GM12878 (cell line): Measurements from ENCODE around the gene PPP1R3E.

ENCODE experiments used
- BACH1 ChIP-seq: fragments of 450-650 bp; IDR thresholded peaks from 2 replicates; pipeline ENCODE4 v1.6.1; 2017; ENCODE audit warnings: mild to moderate bottlenecking, borderline replicate concordance
- BRCA1 ChIP-seq: IDR thresholded peaks from 2 replicates; pipeline ENCODE4 v1.6.1; 2011; ENCODE audit warnings: low read depth, low read length, improper control_type of control experiment
- ESRRA ChIP-seq: IDR thresholded peaks from 2 replicates; pipeline ENCODE4 v1.6.1; 2012; ENCODE audit warnings: mild to moderate bottlenecking, low read length, improper control_type of control experiment
- GATAD2B ChIP-seq: fragments of 450-650 bp; conservative IDR thresholded peaks from 2 replicates; pipeline ENCODE4 v1.6.1; 2017; ENCODE audit warnings: low read depth, mild to moderate bottlenecking, moderate library complexity
- HDGF ChIP-seq: fragments of 450-650 bp; IDR thresholded peaks from 2 replicates; pipeline ENCODE4 v1.6.1; 2016; ENCODE audit warnings: antibody characterized with exemption
- MTA3 ChIP-seq: IDR thresholded peaks from 2 replicates; pipeline ENCODE4 v1.6.1; 2012; ENCODE audit warnings: low read length, inconsistent platforms, borderline replicate concordance
- TF ChIP-seq, protein P1 (sequence below), 3 experiments: IDR thresholded peaks in 2 of 3; conservative IDR thresholded peaks in 1 of 3; 2 replicates each; pipeline ENCODE4 v1.5.1; 2011; ENCODE audit warnings: low read depth in 3 of 3, low read length in 3 of 3, mild to moderate bottlenecking in 3 of 3, control low read depth in 2 of 3, moderate library complexity in 2 of 3, inconsistent platforms in 1 of 3, mixed read lengths in 1 of 3; ENCODE audit not compliant: control insufficient read depth in 2 of 3, insufficient read depth in 1 of 3; ENCODE audit errors: extremely low read depth in 1 of 3
- TF ChIP-seq, protein P2 (sequence below): IDR thresholded peaks from 2 replicates; pipeline ENCODE4 v1.6.1; 2012; ENCODE audit warnings: low read length, inconsistent platforms

DNA sequence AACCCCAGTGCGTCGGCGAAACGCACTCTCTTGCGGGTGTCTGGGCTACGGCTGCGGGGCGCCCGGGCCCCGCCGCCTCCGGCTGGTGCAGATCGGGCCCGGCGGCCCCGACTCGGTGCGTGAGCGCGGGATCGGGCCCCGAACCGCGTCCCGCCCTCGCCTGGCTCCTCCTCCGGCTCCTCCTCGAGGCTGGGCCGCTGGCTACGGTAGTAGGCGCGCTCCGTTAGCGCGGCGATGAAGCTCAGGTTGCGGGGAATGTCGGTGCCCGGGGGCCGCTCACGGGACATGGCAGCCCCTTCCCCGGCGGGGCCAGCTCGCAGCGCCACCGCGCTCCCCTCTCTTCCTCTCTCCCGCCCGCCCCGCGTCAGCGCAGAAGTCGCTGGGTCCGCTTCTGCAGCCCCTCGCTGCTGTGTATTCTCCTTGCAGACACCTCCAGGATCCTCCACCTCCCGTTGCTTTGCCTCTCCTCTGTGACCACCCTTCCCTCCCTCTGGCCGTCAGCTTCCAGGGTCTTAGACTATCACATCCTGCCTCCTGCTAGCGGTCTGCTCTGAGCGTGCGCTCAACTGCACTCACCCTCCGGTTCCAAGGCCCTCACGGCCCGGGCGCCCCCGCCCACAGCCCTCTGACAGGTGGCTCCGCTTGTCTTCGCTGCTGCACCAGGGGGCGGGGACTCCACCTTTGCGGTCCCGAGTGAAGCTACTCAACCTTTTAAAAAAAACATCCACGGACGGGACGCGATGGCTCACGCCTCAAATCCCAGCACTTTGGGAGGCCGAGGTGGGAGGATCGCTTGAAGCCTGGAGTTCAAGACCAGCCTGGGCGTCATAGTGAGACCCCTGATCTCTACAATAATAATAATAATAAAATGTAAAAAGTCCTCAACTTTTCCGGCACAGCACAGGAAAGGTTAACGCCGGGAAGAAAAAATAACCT lies at the start of gene PPP1R3E:
- TF ChIP-seq MTA3: no peak
- TF ChIP-seq, protein P1, sequence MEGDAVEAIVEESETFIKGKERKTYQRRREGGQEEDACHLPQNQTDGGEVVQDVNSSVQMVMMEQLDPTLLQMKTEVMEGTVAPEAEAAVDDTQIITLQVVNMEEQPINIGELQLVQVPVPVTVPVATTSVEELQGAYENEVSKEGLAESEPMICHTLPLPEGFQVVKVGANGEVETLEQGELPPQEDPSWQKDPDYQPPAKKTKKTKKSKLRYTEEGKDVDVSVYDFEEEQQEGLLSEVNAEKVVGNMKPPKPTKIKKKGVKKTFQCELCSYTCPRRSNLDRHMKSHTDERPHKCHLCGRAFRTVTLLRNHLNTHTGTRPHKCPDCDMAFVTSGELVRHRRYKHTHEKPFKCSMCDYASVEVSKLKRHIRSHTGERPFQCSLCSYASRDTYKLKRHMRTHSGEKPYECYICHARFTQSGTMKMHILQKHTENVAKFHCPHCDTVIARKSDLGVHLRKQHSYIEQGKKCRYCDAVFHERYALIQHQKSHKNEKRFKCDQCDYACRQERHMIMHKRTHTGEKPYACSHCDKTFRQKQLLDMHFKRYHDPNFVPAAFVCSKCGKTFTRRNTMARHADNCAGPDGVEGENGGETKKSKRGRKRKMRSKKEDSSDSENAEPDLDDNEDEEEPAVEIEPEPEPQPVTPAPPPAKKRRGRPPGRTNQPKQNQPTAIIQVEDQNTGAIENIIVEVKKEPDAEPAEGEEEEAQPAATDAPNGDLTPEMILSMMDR (IDR thresholded peaks at IDR 0.05 in 2 of 3, conservative IDR thresholded peaks at IDR 0.05 in 1 of 3; ENCODE audit: control insufficient read depth in 2 of 3, extremely low read depth in 1 of 3, insufficient read depth in 1 of 3, low read depth in 3 of 3, low read length in 3 of 3): no peak
- peak; percentile 37; the same call in 1 of the 2 replicates for TF ChIP-seq GATAD2B
- peak; percentile 92 for TF ChIP-seq HDGF
- TF ChIP-seq BACH1: peak; percentile 37; the same call in 1 of the 2 replicates
- no peak for TF ChIP-seq ESRRA
- no peak for TF ChIP-seq BRCA1
- TF ChIP-seq, protein P2, sequence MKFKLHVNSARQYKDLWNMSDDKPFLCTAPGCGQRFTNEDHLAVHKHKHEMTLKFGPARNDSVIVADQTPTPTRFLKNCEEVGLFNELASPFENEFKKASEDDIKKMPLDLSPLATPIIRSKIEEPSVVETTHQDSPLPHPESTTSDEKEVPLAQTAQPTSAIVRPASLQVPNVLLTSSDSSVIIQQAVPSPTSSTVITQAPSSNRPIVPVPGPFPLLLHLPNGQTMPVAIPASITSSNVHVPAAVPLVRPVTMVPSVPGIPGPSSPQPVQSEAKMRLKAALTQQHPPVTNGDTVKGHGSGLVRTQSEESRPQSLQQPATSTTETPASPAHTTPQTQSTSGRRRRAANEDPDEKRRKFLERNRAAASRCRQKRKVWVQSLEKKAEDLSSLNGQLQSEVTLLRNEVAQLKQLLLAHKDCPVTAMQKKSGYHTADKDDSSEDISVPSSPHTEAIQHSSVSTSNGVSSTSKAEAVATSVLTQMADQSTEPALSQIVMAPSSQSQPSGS: no peak
